AG04450 (cell line): ENCODE measurements around the gene KCNK3. TPM values are rescaled to one million over a fixed set of nuclear protein-coding genes. Genes with fewer than 3 reads are reported as not detected.

ENCODE experiments used
- CTCF ChIA-PET: fragments of 300-600, 350-600 bp; formaldehyde crosslinking; extraction: SDS; loops from one replicate; lab custom pipeline; 2022; ENCODE audit warnings: antibody characterized with exemption, inconsistent platforms; lab: Charles Lee
- POLR2A ChIA-PET: fragments of 350-600 bp; formaldehyde crosslinking; extraction: SDS; loops from one replicate; lab custom pipeline; 2021; ENCODE audit warnings: antibody characterized with exemption, inconsistent platforms; lab: Yijun Ruan, JAX
- DNase-seq: peaks from one replicate; pipeline ENCODE4 v3.0.0-alpha.2; 2011; ENCODE audit warnings: low read depth, low spot score
- H3K27ac ChIP-seq: one replicate; pipeline ENCODE4 v1.5.1; 2012; ENCODE audit warnings: low read depth, low read length, control low read depth
- H3K27me3 ChIP-seq: one replicate; pipeline ENCODE4 v1.6.0; 2012; ENCODE audit warnings: low read length; ENCODE audit not compliant: control insufficient read depth, insufficient read depth
- H3K4me3 ChIP-seq: 2 replicates; pipeline ENCODE4 v1.5.1; 2011; ENCODE audit warnings: mild to moderate bottlenecking, low read depth, low read length, control low read depth
- H3K9me3 ChIP-seq: 2 replicates; pipeline ENCODE4 v1.5.1; 2012; ENCODE audit warnings: low read length; ENCODE audit not compliant: control insufficient read depth, insufficient read depth
- CTCF ChIP-seq: IDR thresholded peaks from 2 replicates; pipeline ENCODE4 v1.5.1; 2011; ENCODE audit warnings: low read depth, low read length, control low read depth, inconsistent platforms
- polyA plus RNA-seq: library from polyadenylated mRNA; depleted of rRNA; stranded (reverse); fragments of >200 nt; gene quantifications from 2 replicates; pipeline ENCODE4 v1.2.3, GENCODE V29; 2011

The KCNK3 gene
- polyA plus RNA-seq, 1 experiment, result 0.05 TPM

GRCh38 chr2:26668856-26669750 is 23.4 kb upstream of the KCNK3 start:
- ChIA-PET CTCF (no interaction called here), POLR2A (no interaction called here)
- DNase-seq, result no peak
- Histone ChIP-seq H3K27me3 (peaks cover 32% of the 10 kb centered on the region), H3K9me3 (no peaks in the 10 kb centered on the region), H3K4me3 (no peak overlapping the region), H3K27ac (no peak overlapping the region)
- TF ChIP-seq CTCF, result no peak

GRCh38 chr2:26670171-26670570 is 22.4 kb upstream of the KCNK3 start:
- DNase-seq, result no peak
- POLR2A ChIA-PET, result no interaction called here
- H3K27me3 ChIP-seq, result peaks cover 33% of the 10 kb centered on the region
- no peak for TF ChIP-seq CTCF
- CTCF ChIA-PET, result no interaction called here
- no peak overlapping the region for H3K27ac ChIP-seq
- no peaks in the 10 kb centered on the region for H3K9me3 ChIP-seq
- H3K4me3 ChIP-seq, result no peak overlapping the region

- no peak for DNase-seq
- ChIA-PET POLR2A (no interaction called here), CTCF (no interaction called here)
- Histone ChIP-seq H3K9me3 (no peaks in the 10 kb centered on the region), H3K4me3 (no peak overlapping the region), H3K27ac (no peak overlapping the region), H3K27me3 (peaks cover 35% of the 10 kb centered on the region)
- TF ChIP-seq CTCF, result no peak
Observed at GRCh38 chr2:26670931-26671460, 21.5 kb upstream of the KCNK3 start.

GRCh38 chr2:26671691-26672090 is 20.8 kb upstream of the KCNK3 start:
- Histone ChIP-seq H3K4me3 (no peak overlapping the region), H3K9me3 (no peaks in the 10 kb centered on the region), H3K27ac (no peak overlapping the region), H3K27me3 (peaks cover 33% of the 10 kb centered on the region)
- DNase-seq, result no peak
- POLR2A ChIA-PET, result no interaction called here
- CTCF ChIA-PET, result interaction anchor here (0.7 kb wide), 1 partner anchor 19 kb away, joined by 3 read pairs; no protein-coding TSS in a partner anchor
- TF ChIP-seq CTCF, result no peak

- POLR2A ChIA-PET, result no interaction called here
- Histone ChIP-seq H3K9me3 (no peaks in the 10 kb centered on the region), H3K4me3 (no peak overlapping the region), H3K27me3 (peaks cover 31% of the 10 kb centered on the region), H3K27ac (no peak overlapping the region)
- DNase-seq, result no peak
- TF ChIP-seq CTCF, result no peak
- CTCF ChIA-PET, result interaction anchor here (0.7 kb wide), 1 partner anchor 18 kb away, joined by 3 read pairs; no protein-coding TSS in a partner anchor
Observed at GRCh38 chr2:26672112-26672817, 20.3 kb upstream of the KCNK3 start.
